Uterus (tissue), 4 donors: Measurements from ENCODE around the gene OTOS. TPM values are rescaled to one million over a fixed set of nuclear protein-coding genes. Genes with fewer than 3 reads are reported as not detected.

Experiments
- DNase-seq, 2 donors: peaks; one replicate each; pipeline ENCODE4 v3.0.0-alpha.2; 2019 to 2020
- H3K27ac ChIP-seq, 2 donors: fragments of 200-600 bp; sonication (generic); 1 replicate in 1 of 2; 2 replicates in 1 of 2; pipeline ENCODE4 v1.5.1; 2016 to 2018
- H3K27me3 ChIP-seq, 2 donors: fragments of 200-600 bp; sonication (generic); one replicate each; pipeline ENCODE4 v1.5.1; 2018 to 2019; ENCODE audit warnings: control low read depth in 1 of 2
- H3K36me3 ChIP-seq, 2 donors: fragments of 200-600 bp; sonication (generic); one replicate each; pipeline ENCODE4 v1.5.1; 2019; ENCODE audit warnings: control low read depth in 1 of 2
- H3K4me1 ChIP-seq, 2 donors: fragments of 200-600 bp; sonication (generic); one replicate each; pipeline ENCODE4 v1.5.1; 2018 to 2019; ENCODE audit warnings: control low read depth in 1 of 2
- H3K4me3 ChIP-seq, 2 donors: fragments of 200-600 bp; sonication (generic); 1 replicate in 1 of 2; 2 replicates in 1 of 2; pipeline ENCODE4 v1.5.1; 2018 to 2019; ENCODE audit warnings: mild to moderate bottlenecking in 1 of 2
- H3K9me3 ChIP-seq, 2 donors: fragments of 200-600 bp; sonication (generic); one replicate each; pipeline ENCODE4 v1.5.1; 2019; ENCODE audit warnings: control low read depth in 1 of 2
- POLR2A ChIP-seq, 2 donors: fragments of 450-650 bp; IDR thresholded peaks; one replicate each; pipeline ENCODE4 v1.6.1; 2016; ENCODE audit warnings: antibody characterized with exemption in 2 of 2, mild to moderate bottlenecking in 1 of 2, moderate library complexity in 1 of 2
- intact Hi-C: fragments of 100-400 bp; cut with DNase I; formaldehyde crosslinking; loops from one replicate; pipeline ENCODE4 v1.15.1; 2023; ENCODE audit warnings: low total_unique reads
- total RNA-seq, 4 donors: library from RNA; depleted of rRNA in 3 of 4; stranded (reverse); fragments of >200 nt in 3 of 4; gene quantifications; one replicate each; pipeline versions ENCODE4 v1.1.0 to v1.2.4, GENCODE V29; 2014 to 2023
- TF ChIP-seq, protein P1 (sequence below), 4 experiments: fragments of 200-600 bp in 2 of 4; fragments of 450-650 bp in 2 of 4; sonication (generic) in 2 of 4; IDR thresholded peaks; one replicate each; pipeline ENCODE4 v1.5.1; 2016 to 2019; ENCODE audit warnings: antibody characterized with exemption in 4 of 4, mild to moderate bottlenecking in 2 of 4, moderate library complexity in 1 of 4
- donor health status: DM: yes; HTN: yes; CAD: no.

OTOS gene
- total RNA-seq, 4 donors from 2014 or later, result not detected

- Histone ChIP-seq H3K27me3 (no peaks in the 10 kb centered on the region), H3K9me3 (no peaks in the 10 kb centered on the region)
- intact Hi-C loops, result no loop called here
These were observed 2.7 kb downstream of the OTOS start for GRCh38 chr2:240137596-240138253.

DNA sequence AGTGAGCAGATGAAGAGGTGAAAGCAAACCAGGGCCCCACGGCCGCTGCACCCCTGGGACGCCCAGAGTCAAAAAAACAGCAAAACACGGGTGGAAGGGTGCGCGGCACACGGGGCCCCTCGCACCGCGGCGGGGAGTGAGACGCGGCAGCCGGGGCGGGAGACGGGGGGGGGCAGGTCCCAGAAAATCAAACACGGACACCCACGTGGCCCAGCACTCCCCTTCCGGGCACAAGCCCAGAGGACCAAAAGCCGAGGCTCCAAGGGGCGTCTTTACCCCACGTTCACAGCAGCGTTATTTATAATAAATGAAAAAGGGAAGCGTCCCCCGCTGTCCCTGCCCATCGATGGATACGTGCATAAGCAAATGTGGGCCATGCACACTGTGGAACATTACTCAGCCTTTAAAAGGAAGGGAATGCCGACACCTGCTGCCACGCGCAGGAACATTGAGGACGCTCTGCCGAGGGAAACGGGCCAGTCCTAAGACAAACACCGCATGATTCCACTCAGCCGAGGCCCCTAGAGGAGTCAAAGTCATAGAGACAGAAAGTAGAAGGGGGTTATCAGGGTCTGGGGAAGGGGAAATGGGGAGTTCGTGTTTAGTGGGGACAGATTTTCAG, 3.7 kb downstream of the OTOS start:
- DNase-seq, result no peak
- no peaks in the 10 kb centered on the region for H3K36me3 ChIP-seq
- peaks cover 0 to 12% of the 10 kb centered on the region in 2 donors for H3K4me1 ChIP-seq
- intact Hi-C loops, result no loop called here
- no peaks in the 10 kb centered on the region for H3K9me3 ChIP-seq
- peak overlapping the region; percentile 55 to 63 for H3K27ac ChIP-seq
- peak overlapping the region; percentile 70 to 87 for H3K4me3 ChIP-seq
- no peaks in the 10 kb centered on the region for H3K27me3 ChIP-seq
- no peak for TF ChIP-seq POLR2A (IDR thresholded peaks at IDR 0.05)
- TF ChIP-seq, protein P1, sequence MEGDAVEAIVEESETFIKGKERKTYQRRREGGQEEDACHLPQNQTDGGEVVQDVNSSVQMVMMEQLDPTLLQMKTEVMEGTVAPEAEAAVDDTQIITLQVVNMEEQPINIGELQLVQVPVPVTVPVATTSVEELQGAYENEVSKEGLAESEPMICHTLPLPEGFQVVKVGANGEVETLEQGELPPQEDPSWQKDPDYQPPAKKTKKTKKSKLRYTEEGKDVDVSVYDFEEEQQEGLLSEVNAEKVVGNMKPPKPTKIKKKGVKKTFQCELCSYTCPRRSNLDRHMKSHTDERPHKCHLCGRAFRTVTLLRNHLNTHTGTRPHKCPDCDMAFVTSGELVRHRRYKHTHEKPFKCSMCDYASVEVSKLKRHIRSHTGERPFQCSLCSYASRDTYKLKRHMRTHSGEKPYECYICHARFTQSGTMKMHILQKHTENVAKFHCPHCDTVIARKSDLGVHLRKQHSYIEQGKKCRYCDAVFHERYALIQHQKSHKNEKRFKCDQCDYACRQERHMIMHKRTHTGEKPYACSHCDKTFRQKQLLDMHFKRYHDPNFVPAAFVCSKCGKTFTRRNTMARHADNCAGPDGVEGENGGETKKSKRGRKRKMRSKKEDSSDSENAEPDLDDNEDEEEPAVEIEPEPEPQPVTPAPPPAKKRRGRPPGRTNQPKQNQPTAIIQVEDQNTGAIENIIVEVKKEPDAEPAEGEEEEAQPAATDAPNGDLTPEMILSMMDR (IDR thresholded peaks at IDR 0.05), result no peak

More at GRCh38 chr2:240137596-240138253, 2.7 kb downstream of the OTOS start:
- Histone ChIP-seq H3K36me3 (no peaks in the 10 kb centered on the region), H3K4me3 (no peak overlapping the region), H3K4me1 (peaks cover 0 to 12% of the 10 kb centered on the region in 2 donors), H3K27ac (no peak overlapping the region)
- TF ChIP-seq POLR2A (IDR thresholded peaks at IDR 0.05), result no peak
- TF ChIP-seq, protein P1 (IDR thresholded peaks at IDR 0.05), result no peak
- DNase-seq, result peak in 1 of 2 donors; percentile 6

- H3K9me3 ChIP-seq, result no peaks in the 10 kb centered on the region
- TF ChIP-seq POLR2A (IDR thresholded peaks at IDR 0.05), result peak in 1 of 2 donors; percentile 61
- TF ChIP-seq, protein P1 (IDR thresholded peaks at IDR 0.05), result peak in 1 of 4 experiments; percentile 7
- peaks cover 0 to 12% of the 10 kb centered on the region in 2 donors for H3K4me1 ChIP-seq
- intact Hi-C loops, result no loop called here
- peak within 1 kb of the TSS; percentile 55 to 63 for H3K27ac ChIP-seq
- H3K4me3 ChIP-seq, result peak within 1 kb of the TSS; percentile 70 to 87
- no peaks in the 10 kb centered on the region for H3K36me3 ChIP-seq
- no peaks in the 10 kb centered on the region for H3K27me3 ChIP-seq
- DNase-seq, result peak; percentile 73 to 90
These were observed 4.3 kb downstream of the OTOS start, which contains the start of gene COPS9 for GRCh38 chr2:240136013-240136670. Gene COPS9, minus strand, starts transcription at chr2:240136305. Its CDS starts 21 bp downstream, at chr2:240136284.

DNA sequence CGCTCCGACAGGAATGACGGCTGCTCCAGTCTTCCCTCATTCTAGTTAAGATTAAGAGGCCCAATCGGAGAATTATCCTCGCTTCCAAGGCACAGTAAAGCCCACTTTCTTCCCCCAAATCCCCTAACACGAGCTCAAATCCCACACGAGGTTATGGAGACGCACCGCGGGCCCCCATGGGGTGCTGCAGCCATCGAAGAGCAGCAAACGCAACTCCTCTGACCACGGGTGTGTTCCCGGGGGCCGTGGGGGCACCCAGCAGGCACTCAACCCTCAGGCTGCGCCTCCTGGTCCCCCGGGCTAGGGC, 4.8 kb downstream of the OTOS start:
- peaks cover 0 to 12% of the 10 kb centered on the region in 2 donors for H3K4me1 ChIP-seq
- no peak for DNase-seq
- TF ChIP-seq POLR2A (IDR thresholded peaks at IDR 0.05), result no peak
- TF ChIP-seq, protein P1 (IDR thresholded peaks at IDR 0.05), result no peak
- intact Hi-C loops, result no loop called here
- peak overlapping the region; percentile 55 to 63 for H3K27ac ChIP-seq
- no peaks in the 10 kb centered on the region for H3K27me3 ChIP-seq
- H3K36me3 ChIP-seq, result no peaks in the 10 kb centered on the region
- H3K4me3 ChIP-seq, result peak overlapping the region; percentile 70 to 87
- H3K9me3 ChIP-seq, result no peaks in the 10 kb centered on the region
